GM18517 (cell line): Measurements from ENCODE around the gene ZDHHC14.
"Not testable (repeated sequence)": the region's sequence is repeated elsewhere in the genome, so short reads cannot be mapped to it uniquely, and the experiment has no call there.

Experiments used
- ATAC-seq: cut with Tn5 transposase; IDR thresholded peaks from one replicate; pipeline ENCODE4 v1.9.1; 2021; ENCODE audit warnings: mild to moderate bottlenecking, moderate library complexity; ENCODE audit not compliant: unreplicated experiment

The ZDHHC14 gene

DNA sequence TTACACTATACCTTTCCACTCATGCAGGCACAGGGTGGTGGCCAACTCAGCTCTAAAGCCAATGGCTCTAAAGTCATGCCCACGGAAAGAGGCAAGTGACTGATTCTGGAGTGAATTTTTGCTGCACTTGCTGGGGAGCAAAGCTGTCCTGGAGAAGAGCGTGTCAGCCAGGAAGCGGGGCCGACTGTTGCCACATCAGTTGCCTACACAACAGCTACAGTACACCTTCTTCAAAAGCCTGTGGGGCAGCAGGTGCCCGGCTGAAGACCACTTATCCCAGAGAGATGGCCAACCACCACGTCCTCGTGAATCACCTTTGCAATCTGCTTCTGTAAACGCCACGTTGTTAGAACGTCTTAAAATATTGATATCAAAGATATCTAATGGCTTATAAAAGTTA is 179.1 kb downstream of the ZDHHC14 start:
- not testable (repeated sequence) for ATAC-seq

DNA sequence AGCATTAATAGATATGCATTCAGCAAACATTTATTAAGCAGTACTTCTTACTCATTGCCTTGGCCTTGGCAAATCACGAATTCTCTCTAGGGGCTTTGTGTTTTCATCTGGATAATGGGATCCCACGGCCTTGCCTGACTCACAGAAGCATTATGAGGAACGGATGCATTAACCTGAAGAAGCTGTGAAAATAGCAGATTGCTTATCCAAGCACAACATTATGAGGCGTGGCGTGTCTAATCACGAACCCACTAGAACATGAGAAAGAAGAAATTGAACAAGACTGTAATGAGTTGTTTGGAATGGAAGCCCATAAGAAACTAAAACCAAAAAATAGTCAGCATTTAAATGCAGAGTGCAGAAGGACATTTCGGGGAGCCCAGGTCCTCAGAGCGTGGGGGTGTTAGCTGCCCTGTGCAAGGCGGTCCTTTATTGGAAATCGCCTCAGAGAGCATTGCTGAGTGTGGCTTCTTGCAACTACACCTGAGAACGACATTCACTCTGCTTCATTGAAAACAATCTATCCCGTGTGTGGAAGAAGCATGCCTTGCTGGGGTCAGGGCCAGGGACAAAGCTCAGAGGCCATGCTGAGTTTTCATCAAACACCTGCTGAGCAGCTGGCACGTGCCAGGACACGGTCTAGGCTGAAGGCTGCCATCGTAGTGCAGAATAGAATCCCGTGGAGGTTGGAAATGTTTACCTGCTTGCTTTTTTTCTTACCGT is 179.9 kb downstream of the ZDHHC14 start:
- ATAC-seq = no peak

DNA sequence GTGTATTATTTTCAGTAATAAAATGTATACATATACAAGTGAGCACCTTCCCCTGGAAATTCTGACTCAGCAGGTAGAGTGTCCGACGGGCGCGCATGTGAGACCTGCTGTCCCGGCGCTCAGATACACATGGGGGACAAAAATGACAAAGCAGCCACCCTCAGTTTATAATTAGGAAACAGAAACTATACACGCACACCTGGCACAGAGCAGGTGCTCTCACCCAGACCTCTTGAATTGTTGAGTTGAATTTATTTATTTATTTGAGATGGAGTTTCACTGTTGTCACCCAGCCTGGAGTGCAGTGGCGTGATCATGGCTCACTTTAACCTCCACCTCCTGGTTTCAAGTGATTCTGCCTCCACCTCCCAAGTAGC is 180.4 kb downstream of the ZDHHC14 start:
- ATAC-seq = peak; percentile 45

DNA sequence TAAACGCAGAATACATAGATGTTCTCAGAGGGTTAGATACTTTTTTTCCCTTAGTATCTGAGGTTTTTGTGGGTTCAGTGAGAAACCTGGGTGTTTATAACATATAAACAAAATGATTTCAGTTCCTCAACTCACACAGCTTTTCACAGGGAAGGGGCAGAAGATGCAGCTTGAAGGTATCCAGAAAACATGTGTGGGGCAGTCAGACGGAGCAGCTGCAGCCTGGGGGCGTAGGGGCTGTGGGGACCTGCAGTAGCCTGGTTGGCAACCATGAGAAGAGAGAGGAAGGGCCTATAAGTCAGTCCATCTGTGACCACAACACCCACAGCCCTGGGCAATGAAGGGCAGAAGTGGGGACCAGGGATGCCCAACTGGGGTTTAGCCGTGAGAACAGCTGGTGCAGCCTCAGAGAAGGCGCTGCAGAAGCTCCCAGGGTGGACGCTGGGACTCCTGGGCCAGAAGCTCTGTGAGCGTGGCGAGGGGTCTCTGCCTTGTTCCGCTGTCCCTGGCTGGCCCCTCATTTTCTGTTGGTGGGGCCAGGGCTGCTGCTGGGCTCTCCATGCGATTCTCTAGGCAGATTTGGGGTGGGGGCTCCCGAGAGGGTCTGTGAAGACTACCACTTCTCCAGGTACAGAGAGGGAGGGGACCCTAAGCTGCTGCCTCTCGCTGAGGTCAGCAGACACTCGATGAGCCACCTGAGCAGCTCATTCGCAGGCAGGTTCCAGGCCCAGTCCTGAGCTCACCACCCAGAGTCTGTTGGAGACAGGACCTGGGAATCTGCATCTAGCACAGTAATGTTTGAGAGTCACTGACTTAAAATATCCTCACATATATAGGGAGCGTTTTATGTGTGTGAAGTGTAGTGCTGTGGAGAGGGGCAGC is 181.2 kb downstream of the ZDHHC14 start:
- ATAC-seq = peak; percentile 46

DNA sequence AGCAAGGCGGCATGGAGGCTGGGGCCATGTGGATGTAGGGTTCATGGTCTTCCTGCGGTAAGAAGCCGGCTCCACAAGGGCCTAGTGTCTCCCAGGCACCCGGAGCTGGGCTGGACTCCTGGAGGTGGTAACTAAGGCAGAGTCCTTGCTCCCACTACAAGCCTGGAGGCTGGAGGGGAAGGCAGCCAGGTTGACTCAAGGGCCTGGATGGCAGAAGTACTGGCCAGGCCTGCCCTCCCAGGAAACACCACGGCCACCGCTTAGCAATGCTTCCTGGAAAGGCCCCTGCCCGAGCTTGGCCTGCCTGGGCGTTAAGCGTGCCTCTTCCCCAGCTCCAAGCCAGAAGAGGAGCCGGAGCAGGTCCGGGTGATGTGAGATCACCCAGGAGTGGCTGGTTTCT is 182.0 kb downstream of the ZDHHC14 start:
- no peak for ATAC-seq

DNA sequence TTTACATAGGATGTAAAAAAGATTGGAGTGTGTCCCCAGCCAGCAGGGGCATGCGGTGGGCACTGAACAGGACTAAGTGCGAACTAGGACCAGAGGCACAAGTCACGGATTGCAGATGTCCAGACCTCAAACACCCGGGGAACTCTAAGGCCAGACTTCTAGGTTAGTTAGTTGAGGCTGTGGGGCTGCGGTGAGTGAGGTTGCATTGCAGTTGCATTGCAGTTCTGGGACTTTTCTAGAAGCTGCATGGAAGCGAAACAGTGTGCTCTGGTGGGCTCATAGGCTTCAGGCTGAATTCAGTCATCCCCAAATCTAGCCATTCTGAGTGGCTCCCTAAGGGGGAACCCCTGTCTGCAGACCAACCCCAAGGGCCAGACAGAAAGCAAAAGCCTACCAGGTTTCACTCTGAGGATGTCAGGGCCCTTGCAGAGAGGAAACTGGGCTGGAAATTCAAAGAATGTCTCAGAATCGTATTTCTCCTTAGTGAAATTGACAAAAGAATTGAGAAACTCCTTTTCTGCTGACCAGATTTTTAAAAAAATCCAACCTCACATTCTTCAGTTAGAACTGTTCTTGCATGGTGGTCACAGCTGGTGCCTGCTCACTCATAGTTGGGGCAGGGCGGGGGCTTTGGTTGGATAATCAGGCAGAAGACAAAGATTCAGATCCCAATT is 182.8 kb downstream of the ZDHHC14 start:
- peak; percentile 53 for ATAC-seq

DNA sequence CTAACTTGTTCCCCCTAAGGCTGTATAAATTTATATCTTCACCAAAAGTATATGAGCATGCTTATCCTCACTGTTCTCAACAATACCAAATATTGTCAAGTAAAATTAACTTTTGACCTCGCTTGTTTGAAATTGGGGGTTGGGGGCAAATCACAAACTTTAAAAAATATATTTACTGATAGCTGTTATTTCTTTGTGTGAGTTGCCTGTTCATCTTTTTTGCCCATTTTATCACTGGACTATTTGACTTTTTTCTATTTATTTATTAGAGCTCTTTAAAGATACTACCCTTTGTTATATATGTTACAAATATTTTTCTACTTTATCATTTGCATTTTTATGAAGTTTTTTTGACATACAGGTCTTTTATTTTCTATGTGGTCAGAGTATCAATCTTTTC is 187.7 kb downstream of the ZDHHC14 start:
- ATAC-seq = no peak

DNA sequence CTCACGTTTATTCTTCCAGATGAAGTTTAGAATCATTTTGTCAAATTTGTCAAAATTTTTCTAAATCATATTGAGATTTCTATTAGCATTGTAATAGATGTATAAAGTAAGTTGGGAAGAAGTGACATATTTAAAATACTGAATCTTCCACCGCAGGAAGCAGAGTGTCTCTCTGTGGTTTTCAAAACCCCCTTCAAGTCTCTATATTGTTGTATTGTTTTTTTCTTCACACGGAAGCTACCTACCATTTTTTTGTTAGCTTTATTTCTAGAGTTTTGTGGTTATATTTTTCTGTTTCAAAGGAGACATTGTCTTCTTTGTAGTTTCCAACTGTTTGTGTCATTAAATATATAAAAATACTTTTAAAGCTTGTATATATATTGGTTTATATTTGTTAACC is 188.6 kb downstream of the ZDHHC14 start:
- ATAC-seq = peak; percentile 62

DNA sequence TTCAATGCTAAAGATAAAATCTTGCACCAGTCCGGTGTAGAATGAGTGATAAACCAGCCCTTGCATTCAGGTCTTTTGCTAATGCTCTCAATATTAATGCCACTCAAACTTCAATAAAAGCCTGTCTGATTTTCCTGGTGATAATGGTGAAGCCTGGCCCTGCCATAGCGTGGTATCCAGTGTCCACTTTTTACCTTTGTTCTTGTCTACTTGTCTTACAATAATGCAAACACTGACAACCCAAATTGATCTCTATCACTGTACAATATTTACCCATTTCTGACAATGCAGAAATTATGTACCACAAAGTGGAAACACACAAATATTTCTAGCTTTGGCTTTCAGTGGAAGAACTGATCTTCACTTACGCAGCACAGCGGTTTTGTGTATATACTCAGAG is 189.1 kb downstream of the ZDHHC14 start:
- ATAC-seq = no peak

DNA sequence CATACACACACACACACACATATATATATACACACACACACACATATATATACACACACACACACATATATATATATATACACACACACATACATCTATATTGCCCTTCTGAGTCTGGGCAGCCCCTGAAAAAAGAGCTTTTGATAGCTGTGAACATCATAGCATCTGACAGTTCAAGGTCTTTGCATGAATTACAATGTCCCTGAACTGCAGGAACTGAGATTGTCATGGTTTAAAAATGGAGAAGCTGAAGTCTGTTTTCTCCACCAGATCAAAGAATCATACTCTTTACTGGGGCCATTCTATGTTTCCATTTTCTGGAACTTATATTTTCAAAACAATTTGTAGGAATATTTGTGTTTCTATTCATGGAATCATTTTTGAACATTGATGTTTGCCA is 189.8 kb downstream of the ZDHHC14 start:
- peak; percentile 10 for ATAC-seq

DNA sequence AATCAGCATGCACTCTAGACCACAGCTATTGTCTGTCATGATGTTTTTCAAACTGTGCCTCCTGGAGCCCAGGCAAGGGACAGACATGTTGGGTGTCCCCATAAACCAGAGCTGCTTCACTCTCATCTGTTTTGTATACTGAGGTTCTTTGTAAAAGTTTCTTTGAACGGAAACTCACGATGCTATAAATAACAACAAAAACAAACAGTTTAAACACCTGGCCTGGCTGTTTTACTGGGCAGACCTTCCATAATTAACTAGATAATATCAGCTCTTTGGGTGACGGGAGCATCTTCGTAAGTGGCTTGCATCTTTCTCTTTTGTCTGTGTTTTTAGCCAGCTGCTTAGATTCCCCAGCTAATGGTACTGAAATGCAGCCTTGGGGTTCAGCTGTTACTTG is 190.3 kb downstream of the ZDHHC14 start:
- peak; percentile 67 for ATAC-seq

DNA sequence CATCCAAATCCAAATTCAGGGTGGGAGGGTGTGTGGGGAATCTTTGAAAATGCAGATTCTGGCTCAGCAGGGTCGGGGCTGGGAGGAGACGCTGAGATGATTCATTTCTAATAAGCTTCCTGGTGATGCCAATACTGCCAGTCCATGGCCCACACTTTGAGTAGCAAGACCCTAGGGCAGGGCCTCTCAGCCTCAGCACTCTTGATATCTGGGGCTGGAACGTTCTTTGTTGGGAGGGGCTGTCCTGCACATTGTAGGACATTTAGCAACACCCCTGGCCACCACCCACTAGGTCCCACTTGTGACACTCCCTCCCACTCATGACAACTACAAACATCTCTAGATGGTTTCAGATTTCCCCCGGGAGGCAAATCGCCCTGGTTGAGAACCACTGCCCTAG is 191.0 kb downstream of the ZDHHC14 start:
- no peak for ATAC-seq

DNA sequence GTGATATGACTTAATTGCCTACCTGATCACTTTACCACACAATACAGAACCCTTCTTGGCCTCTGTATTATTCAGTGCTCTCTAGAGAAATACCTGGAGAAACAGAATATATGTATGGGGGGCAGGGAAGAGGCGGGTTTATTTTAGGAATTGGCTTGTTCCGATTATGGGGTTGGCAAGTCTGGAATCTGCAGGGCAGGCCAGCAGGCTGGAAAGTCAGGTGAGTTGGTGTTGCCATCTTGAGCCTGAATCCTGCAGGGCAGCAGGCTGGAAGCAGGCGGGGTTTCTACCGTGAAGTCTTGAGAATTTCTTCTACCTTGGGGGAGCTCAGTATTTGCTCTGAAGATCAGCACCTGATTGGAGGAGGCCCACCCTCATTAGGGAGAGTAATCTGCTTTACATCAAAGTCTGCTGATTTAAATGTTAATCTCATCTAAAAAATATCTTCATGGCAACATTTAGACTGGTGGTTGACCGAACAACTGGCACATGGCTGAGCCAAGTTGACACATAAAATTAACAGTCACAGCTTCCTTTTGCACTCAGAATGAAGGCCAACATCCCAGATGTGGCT is 193.9 kb downstream of the ZDHHC14 start:
- no peak for ATAC-seq

DNA sequence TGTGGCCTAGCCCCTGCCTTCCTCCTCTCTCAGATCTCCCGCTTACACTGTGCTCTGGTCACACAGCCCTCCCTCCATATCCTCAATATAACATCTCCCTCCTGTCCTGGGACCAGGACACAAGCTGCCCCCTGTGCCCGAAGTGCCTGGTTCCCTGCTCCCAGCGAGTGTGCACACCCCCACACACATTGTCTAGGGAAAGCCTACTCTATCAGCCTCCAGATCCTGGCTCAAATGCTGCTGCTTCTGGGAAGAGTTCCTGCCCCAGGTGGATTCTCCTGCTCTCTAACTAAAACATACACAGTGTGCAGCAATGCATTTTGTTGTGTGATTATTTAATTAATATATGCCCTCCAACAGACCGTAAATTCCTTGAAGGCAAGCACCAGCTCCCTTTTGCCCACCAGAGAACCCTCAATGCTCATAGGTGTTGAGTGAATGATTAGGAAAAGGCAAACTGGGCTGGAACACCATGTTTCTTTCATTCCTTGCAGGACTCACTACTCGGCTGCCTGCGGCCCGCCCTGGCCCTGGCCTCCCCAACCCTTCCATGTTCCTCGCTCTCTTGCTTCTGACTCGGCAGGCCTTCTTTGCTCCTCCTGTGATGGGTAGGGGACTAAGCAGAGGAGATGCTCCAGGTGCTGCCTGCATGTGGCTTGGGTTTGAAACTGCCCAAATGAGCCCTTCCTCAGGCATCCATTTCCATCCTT is 194.6 kb downstream of the ZDHHC14 start:
- no peak for ATAC-seq

DNA sequence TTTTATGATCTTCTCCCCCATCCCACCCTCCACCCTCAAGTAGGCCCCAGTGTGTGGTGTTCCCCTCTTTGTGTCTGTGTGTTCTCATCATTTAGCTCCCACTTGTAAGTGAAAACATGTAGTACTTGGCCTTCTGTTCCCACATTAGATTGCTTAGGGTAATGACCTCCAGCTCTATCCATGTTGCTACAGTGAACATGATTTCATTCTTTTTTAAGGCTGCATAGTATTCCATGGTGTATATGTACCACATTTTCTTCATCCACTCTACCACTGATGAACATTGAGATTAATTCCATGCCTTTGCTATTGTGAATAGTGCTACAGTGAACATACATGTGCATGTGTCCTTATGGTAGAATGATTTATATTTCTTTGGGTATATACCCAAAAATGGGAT is 196.0 kb downstream of the ZDHHC14 start:
- ATAC-seq = not testable (repeated sequence)

DNA sequence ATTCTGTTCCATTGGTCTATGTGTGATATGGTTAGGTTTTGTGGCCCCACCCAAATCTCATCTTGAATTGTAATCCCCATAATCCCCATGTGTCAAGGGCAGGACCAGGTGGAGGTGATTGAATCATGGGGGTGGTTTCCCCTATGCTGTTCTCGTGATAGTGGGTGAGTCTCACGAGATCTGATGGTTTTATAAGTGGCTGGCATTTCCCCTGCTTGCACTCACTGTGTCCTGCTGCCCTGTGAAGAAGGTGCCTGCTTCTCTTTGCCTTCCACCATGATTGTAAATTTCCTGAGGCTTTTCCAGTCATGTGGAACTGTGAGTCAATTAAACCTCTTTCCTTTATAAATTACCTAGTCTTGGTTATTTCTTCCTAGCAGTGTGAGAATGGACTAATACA is 197.5 kb downstream of the ZDHHC14 start:
- ATAC-seq = not testable (repeated sequence)

DNA sequence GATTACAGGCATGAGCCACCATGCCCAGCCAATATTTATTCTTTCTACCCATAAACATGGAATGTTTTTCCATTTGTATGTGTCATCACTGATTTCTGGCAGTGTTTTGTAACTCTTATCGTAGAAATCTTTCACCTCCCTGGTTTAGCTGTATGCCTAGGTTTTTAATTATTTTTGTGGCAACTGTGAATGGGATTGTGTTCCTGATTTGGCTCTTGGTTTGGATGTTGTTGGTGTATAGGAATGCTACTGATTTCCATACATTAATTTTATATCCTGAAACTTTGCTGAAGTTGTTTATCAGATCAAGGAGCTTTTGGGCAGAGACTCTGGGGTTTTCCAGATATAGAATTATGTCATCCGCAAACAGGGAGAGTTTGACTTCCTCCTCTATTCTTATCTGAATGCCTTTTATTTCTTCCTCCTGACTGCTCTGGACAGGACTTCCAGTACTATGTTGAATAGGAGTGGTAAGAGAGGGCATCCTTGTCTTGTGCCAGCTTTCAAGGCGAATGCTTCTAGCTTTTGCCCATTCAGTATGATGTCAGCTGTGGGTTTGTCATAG is 198.6 kb downstream of the ZDHHC14 start:
- ATAC-seq = no peak

DNA sequence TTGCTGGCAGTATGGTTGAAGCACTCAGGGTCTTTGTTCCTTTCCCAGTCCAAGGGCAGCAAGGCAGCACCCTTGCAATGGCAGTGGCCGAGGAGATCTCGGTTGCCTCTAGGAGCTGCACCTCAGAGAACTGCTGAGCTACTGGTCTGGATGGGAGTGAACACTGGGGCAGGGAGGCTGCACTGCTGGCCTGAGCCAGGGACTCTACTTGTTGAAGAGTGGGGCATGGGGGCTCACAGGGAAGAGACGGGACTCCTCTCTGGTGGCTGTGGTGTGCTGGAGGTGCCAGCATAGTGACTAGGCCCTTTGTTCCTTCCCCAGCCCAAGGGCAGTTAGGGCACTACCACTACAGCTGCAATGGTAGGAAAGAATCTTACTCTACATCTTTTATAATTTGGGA is 203.0 kb downstream of the ZDHHC14 start:
- no peak for ATAC-seq

DNA sequence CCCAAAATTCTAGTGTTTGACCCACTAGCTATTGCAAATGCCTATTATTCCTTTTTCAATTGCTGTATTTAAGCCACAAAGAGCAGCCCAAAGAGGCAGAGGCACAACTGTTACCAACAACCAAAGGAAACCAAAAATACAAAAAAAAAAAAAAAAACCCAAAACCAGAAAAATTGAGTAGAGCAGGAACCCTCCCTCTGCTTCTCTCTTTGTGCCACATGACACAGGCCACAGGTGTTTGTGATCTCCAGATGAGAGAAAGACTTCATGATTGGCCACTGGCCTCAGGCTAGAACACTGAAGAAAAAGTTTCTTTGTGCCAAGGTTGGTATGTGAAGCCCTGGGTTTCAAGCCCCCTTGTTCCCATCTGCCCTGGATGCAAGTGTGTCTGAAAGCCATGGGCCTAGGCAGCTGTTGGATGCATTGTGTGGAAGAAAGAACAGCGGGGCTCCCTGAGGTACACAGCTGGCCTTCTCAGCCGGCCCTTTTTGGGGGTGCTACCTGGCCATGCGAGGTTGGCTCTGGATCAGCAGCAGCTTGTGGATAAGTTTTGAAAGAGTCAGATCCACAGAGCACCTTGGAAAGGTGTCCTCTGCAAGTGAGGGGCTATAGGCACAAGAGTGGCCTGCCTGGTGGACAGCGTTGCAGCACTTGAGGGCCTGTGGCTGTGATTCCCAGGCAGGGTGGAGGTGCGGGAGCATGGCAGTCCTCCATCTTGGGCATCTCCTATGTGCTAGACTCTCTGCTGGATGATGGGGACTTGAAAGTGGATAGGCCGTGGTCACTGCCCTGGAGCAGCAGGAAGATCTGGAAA is 204.5 kb downstream of the ZDHHC14 start:
- ATAC-seq = no peak

DNA sequence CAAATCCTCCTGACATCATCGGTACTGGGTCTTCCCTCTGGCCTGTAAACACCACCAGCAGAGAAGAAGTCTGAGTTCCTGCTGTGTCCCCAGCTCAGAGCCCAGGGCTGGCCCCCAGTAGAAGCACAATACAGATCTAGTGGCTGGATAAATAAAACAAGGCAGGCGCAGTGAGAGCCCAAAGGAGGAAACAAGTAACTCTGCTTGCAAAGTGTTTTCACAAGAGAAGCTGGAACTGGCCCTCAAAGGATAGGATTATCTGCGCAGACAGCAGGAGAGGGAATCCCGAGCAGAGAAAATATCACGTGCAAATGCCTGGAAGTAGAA is 205.1 kb downstream of the ZDHHC14 start:
- ATAC-seq = no peak
